Measurements from ENCODE around the gene AGXT.

- TF ChIP-seq CTCF (IDR thresholded peaks at IDR 0.05) (peak; percentile 70 to 96 (median 78)), POLR2A (IDR thresholded peaks at IDR 0.05) (no peak)
Measured at GRCh38 chr2:240913810-240914644, 45.4 kb downstream of the AGXT start.

Measured in thyroid gland (tissue), 4 donors.